GM19035 (cell line): ENCODE data around the gene TBC1D12.
"Not testable (repeated sequence)": the region's sequence is repeated elsewhere in the genome, so short reads cannot be mapped to it uniquely, and the experiment has no call there.

Experiments
- ATAC-seq: cut with Tn5 transposase; IDR thresholded peaks from one replicate; pipeline ENCODE4 v1.9.1; 2021; ENCODE audit not compliant: unreplicated experiment

TBC1D12 gene

DNA sequence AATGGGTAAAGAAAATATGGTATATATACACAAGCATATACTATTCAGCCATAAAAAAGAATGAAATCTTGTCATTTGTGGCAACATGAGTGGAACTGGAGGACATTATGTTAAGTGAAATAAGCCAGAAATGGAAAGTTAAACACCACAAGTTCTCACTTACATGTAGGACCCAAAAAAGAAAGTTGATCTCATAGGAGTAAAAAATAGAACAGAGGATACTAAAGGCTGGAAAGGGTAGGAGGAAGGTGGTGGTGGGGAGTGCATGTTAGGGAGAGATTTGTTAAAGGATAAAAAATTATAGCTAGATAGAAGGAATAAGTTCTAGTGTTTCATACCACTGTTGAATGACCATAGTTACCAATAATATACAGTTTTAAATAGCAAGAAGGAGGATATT, 48.4 kb downstream of the TBC1D12 start:
- ATAC-seq: no peak

DNA sequence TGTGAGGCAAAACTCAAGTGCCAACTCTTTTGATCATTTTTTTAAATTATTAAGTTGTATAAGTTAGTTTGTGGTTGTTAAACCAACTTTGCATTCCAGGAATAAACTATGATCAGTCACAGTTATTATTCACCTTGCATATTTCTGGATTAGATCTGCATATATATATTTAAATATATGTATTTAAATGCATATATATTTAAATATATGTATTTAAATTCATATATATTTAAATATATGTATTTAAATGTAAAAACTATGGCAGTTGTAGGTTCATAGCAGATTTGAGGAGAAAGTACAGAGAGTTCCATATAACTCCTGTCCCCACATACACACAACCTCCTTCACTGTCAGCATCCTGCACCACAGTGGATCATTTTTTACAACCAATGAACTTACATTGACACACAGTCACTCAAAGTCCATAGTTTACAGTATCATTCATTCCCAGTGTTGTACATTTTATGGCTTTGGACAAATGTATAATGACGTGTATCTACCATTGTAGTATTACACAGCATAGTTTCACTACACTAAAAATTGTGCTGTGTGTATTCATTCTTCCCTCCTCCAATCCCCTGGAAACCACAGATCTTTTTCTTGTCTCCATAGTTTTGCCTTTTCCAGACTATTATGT, 49.7 kb downstream of the TBC1D12 start:
- ATAC-seq: no peak

DNA sequence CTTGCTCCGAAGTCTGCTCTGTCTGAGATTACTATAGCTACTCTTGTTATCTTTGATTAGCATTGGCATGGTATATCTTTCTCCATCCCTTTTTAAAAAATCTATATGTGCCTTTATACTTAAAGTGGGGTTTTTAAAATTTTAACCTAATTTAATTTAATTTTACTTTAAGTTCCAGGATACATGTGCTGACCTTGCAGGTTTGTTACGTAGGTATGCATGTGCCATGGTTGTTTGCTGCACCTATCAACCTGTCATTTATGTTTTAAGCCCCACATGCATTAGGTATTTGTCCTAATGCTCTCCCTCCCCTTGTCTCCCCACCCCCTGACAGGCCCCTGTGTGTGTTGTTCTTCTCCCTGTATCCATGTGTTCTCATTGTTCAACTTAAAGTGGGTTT, 54.6 kb downstream of the TBC1D12 start:
- no peak for ATAC-seq

DNA sequence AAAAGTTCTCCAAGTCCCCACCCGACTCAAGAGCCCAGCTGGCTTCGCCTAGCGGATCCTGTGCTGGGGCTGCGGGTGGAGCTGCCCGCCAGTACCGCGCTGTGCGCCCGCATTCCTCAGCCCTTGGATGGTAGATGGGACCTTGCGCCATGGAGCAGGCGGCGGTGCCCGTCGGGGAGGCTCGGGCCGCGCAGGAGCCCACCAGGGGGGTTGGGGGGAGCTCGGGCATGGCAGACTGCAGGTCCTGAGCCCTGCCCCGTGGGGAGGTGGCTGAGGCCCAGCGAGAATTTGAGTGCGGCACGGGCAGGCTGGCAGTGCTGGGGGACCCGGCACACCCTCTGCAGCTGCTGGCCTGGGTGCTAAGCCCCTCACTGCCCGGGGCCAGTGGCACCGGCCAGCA, 57.0 kb downstream of the TBC1D12 start:
- ATAC-seq: no peak

DNA sequence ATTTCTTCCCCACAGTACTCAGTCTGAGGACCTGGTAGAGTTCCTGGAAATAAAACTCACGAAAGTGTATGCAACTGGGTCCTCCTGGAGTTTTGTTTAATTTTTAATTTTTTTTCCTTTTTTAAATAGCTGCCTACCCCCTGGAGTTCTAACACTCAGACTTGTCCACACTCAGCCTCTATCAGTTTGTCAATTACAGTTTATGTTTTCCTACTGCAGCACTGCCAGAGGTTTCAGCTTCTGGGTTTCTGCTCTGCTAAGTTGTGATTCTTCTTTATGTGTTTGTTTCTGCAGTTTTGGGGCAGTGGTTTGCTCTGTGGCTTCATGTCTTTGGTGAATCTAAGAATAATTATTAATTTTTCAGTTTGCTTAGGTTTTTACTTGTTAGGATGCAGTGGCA, 59.2 kb downstream of the TBC1D12 start:
- no peak for ATAC-seq

DNA sequence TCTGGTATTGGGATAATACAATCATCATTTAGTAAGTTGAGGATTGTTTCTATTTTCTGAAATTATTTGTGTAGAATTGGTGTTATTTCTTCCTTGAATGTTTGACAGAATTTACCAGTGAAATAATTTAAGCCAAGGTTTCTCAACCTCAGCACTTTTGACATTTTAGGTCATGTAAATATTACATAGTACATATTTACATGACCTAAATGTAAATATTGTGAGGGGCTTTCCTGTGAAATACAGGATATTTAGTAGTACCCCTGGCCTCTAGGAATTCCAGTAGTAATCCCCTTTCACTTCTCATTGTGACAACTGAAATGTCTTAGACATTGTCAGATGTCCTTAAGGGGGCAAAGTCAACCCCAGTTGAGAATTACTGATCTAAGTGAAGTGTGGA, 59.8 kb downstream of the TBC1D12 start:
- ATAC-seq: no peak

DNA sequence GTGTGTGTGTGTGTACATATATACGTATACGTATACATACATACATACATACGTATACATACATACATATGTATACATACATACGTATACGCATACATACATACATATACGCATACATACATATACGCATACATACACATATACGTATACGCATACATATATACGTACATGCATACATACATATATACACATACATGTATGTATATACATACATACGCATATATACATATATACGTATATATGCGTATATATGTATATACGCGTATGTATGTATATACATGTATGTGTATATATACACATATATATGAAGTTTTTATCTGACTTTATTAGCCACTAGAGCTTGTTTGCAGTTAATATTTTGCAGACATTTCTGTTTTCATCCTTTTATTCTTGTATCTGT, 63.3 kb downstream of the TBC1D12 start:
- no peak for ATAC-seq

DNA sequence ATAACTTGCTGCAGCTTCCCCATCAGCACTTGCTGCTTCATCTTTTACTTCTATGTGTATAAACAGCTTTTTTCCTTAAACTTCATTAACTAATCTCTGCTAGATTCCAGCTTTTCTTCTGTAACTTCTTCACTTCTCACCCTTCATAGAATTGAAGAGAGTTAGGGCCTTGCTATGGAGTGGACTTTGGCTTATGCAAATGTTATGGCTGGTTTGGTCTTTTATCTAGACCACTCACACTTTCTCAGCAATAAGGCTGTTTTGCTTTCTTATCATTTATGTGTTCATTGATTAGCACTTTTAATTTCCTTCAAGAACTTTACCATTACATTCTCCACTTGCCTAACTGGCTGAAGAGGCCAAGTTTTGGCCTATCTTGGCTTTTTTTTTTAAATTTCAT, 79.1 kb downstream of the TBC1D12 start:
- ATAC-seq: no peak

DNA sequence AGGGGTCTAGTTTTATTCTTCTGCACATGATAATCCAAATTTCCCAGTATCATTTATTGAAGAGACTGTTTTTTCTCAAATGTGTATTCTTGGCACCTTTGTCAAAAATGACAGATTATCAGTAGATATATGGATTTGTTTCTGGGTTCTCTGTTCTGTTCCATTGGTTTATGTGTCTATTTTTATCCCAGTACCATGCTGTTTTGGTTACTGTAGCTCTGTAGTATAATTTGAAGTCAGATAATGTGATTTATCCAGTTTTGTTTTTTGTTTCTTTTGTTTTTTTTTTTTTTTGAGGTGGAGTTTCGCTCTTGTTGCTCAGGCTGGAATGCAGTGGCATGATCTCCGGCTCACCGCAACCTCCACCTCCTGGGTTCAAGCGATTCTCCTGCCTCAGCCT, 81.6 kb downstream of the TBC1D12 start:
- no peak for ATAC-seq

DNA sequence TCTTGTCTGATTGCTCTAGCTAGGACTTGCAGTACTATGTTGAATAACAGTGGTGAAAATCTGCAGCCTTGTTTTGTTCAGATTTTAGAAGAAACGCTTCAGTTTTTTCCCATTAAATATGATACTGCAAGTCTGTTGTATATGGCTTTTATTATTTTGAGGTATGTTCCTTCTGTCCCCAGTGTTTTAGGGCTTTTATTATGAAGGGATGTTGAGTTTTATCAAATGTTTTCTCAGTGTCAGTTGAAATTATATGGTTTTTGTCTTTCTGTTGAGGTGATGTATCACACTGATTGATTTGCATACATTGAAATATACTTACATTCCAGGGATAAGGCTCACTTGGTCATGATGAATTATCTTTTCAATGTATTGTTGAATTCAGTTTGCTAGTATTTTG, 82.8 kb downstream of the TBC1D12 start:
- no peak for ATAC-seq

DNA sequence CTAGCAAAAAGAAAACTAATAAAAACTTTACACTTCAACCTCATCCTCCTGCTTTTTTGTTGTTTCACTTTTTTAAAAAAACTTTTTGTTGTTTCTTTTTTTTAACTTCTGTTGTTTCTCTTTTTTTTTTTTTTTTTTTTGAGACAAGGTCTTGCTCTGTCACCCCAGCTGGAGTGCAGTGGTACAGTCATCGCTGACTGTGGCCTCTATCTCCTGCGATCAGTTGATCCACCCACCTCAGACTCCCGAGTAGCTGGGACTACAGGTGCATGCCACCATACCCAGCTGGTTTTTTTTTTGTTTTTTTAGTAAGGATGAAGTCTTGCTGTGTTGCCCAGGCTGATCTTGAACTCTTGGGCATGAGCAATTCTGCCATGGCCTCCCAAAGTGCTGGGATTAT, 85.2 kb downstream of the TBC1D12 start:
- ATAC-seq: no peak

DNA sequence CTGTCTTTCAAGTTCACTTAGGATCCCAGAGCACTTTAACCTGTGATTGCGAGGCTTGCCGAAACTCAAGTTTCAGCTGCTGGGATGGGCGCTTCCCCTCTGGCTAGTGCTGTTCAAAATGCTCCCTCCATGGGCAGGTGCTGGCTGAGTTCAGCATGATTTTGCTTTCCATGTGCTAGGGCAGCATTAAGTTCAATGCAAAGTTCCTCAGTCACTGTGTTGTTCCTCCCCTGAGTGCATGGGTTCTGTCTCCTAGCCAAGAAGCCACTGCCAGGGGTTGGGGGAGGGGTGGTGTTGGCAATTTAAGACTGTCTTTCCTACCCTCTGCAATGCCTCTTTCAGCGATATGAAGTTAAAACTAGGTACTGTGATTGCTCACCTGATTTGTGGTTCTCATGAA, 86.8 kb downstream of the TBC1D12 start:
- no peak for ATAC-seq

DNA sequence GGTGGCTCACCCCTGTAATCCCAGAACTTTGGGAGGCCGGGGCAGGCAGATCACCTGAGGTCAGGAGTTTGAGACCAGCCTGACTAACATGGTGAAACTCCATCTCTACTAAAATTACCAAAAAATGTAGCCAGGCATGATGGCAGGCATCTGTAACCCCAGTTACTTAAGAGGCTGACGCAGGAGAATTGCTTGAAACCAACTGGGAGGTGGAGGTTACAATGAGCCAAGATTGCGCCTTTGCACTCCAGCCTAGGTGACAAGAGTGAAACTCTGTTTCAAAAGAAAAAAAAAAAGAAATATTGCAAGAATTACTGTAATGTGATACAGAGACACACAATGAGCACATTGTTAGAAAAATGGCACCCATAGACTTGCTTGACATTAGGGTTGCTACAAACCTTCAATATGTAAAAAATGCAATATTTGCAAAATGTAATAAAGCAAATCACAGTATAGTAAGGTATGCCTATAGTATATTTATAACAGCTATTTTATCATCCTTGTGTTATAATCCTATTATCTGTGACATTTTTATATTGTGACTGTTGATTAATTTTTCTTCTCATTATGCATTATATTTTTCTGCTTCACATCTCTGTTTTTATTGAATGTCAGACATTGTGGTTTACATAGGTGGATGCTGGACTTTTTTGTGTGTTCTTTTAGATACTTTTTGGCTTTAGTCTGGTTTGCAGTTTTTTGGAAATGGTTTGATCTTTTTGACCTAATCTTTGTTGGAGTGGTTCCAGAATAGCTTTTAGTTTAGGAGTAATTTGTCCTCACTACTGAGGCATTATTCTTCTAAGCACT, 87.8 kb downstream of the TBC1D12 start:
- ATAC-seq: no peak

DNA sequence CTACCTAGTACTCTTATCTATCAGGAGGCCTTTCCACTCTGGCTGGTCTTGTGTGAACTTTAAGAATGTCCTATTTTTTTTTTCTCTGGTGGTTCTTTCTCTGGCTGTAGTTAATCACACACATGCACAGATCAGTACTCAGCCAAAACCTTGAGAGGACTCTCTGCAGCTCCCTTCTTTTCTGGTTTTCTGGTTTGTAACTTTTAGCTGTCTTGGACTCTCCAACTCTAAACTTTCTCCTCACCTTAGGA, 88.4 kb downstream of the TBC1D12 start:
- ATAC-seq: no peak

DNA sequence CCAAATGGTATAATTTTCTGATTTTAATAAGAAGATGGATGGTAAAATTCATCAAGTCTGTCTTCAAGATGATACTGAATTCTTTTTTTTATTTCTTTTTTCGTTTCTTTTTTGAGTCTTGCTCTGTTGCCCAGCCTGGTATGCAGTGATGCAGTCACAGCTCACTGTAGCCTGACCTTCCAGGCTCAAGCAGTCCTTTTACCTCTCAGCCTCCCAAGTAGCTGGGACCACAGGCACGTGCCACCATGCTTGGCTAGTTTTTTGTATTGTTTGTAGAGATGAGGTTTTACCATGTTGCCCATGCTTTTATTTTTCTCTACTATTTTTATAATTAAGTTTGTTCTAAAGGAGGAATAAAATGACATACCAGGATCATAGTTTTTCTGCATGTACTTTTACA, 91.1 kb downstream of the TBC1D12 start:
- ATAC-seq: no peak

DNA sequence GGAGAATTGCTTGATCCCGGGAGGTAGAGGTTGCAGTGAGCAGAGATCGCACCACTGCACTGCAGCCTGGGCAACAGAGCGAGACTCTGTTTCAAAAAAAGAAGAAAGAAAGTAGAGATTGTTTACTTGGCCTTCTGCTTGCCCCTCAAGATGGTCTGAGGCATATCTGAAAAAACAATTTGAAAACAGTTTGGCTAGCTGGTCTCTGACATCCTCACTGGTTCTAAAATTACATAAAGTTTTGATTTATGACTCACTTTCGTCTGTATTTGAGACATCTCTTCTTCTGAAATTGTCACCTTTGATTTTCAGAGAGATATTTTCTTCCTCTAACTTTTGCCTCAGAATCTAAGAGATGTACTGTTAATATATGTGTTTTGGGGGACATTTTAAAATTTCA, 93.7 kb downstream of the TBC1D12 start:
- ATAC-seq: peak; percentile 70

DNA sequence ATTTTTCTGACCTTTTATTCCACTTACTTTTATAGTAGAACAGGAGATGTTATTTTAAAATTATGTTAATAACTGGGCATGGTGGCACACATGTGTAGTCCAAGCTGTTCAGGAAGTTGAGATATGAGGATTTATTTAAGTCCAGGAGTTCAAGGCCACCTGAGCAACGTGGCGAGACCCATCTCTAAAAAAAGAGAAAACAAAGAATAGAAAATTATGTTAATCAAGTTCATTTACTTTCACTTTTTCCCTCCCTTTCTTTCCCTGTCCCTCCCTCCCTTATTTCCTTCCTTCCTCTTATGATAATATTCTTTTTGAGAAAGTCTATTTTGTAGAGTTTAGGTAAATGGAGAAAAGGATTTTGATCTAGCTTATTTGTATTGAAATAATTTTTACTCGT, 94.3 kb downstream of the TBC1D12 start:
- no peak for ATAC-seq

DNA sequence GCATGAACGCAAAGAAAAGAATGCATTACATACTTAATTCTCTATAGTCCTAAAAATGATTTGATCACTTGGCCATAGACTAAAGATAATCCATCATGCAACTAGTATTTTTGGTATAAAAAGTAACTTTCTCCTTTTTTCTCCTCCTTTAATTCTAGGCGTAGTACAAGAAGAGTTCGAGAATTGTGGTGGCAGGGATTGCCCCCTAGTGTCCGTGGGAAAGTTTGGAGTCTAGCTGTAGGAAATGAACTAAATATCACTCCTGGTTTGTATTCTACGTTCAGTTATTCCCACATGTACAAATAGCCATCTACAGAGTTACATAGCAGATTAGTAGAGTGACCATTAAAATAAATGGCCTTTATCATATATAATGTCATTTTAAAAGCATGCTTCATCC, 97.7 kb downstream of the TBC1D12 start:
- no peak for ATAC-seq

DNA sequence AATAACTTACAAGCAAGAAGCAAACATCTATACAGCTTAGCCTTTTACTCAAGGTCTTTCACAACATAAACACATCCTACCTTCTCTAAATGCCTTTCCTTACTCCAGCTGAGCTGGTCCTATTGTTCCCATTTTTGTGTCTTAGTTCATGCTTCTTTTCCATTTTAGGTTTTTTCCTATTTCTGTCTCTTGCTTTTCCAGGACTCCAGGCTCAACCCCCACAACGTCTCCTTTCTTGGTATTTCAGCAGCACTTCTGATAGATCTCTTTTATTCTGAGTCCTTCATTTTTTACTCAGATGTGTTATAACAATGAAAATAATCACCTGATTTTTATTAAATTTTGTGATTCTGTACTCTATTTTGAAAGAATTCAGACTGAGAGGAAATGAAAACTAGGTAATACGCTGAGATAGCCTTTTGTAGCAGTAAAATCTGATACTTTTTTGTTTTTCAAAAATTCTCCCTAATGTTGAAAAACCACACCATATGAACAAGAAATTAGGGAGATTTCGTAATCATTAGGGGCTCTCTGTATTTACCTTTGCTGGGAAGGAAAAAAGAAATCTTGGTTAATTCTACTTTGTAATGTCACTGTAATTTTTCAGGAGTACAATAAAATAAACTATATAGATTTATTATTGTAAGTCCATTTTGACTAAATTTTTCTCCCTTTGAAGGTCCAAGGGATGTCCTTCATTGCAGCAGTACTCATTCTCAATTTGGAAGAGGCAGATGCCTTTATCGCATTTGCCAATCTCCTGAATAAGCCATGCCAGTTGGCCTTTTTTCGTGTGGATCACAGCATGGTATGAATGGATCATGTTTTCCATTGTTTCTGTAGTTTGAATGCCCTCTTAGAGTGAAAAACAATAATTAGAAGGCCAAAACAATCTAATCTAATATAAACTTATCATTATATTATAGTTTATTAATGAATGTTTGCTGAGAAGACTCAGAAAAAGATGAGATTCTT, 119.2 kb downstream of the TBC1D12 start:
- no peak for ATAC-seq

DNA sequence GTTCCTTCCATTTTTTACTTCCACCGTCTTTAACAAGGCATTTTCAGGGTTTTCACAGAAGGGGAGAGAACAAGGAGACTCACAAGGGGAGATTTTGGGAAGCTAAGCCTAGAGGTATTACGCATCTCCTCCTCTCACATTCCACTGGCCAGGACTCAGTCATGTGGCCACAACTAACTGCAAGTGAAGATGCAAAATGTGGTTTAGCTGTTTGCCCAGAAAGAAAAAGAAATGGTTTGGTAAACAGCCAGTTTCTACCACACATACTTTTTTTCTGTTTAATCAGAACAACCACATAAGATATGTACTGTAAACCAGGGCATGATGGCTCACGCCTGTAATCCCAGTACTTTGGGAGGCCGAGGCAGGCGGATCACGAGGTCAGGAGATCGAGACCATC, 121.8 kb downstream of the TBC1D12 start:
- ATAC-seq: no peak

DNA sequence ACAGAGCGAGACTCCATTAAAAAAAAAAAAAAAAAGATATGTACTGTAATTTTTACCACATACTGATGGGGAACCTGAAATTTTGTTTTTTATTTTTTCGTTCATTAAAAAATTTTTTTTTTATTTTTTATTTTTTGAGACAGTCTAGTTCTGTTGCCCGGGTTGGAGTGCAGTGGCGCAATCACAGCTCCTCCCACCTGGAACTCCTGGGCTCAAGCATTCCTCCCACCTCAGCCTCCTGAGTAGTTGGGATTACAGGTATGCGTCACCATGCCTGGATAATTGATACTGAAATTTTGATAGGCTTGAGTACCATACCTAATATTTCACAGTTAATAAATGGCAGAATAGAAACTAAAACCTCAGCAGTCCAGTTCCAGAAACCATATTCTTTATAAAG, 122.4 kb downstream of the TBC1D12 start:
- no peak for ATAC-seq

DNA sequence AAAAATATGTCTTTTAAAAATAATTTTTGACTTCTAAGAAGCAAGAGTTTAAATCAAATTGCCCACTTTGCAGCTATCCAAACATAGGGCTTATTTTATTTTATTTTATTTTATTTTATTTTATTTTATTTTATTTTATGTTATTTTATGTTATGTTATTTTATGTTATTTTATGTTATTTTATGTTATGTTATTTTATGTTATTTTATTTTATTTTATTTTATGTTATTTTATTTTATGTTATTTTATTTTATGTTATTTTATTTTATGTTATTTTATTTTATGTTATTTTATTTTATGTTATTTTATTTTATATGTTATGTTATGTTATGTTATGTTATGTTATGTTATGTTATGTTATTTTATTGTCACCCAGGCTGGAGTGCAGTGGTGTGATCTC, 129.2 kb downstream of the TBC1D12 start:
- ATAC-seq: not testable (repeated sequence)
